ENCODE measurements around the gene SKIC2.
"Not testable (repeated sequence)": the region's sequence is repeated elsewhere in the genome, so short reads cannot be mapped to it uniquely, and the experiment has no call there.

Gene SKIC2

GRCh38 chr6:31972709-31973350 is 13.9 kb downstream of the SKIC2 start:
- no peak for FAIRE-seq
- DNase-seq (ENCODE audit: insufficient read length, low spot score), result no peak
- TF ChIP-seq SPI1 (IDR thresholded peaks at IDR 0.05; ENCODE audit: low read depth, low read length) (no peak), POLR2A (IDR thresholded peaks at IDR 0.05; ENCODE audit: low read depth, low read length) (no peak), POLR2AphosphoS5 (IDR thresholded peaks at IDR 0.05; ENCODE audit: low read depth, low read length) (no peak), POU2F2 (IDR thresholded peaks at IDR 0.05; ENCODE audit: low read depth, low read length) (no peak), PAX5 (IDR thresholded peaks at IDR 0.05; ENCODE audit: insufficient read depth, low read length, severe bottlenecking) (no peak)

DNA sequence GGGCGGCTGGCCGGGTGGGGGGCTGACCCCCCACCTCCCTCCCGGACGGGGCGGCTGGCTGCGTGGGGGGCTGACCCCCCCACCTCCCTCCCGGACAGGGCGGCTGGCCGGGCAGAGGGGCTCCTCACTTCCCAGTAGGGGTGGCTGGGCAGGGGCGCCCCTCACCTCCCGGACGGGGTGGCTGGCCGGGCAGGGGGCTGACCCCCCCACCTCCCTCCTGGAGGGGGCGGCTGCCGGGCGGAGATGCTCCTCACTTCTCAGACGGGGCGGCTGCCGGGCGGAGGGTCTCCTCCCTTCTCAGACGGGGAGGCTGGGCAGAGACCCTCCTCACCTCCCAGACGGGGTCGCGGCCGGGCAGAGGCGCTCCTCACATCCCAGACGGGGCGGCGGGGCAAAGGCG is 17.1 kb downstream of the SKIC2 start:
- not testable (repeated sequence) for FAIRE-seq; DNase-seq (ENCODE audit: insufficient read length, low spot score)

DNA sequence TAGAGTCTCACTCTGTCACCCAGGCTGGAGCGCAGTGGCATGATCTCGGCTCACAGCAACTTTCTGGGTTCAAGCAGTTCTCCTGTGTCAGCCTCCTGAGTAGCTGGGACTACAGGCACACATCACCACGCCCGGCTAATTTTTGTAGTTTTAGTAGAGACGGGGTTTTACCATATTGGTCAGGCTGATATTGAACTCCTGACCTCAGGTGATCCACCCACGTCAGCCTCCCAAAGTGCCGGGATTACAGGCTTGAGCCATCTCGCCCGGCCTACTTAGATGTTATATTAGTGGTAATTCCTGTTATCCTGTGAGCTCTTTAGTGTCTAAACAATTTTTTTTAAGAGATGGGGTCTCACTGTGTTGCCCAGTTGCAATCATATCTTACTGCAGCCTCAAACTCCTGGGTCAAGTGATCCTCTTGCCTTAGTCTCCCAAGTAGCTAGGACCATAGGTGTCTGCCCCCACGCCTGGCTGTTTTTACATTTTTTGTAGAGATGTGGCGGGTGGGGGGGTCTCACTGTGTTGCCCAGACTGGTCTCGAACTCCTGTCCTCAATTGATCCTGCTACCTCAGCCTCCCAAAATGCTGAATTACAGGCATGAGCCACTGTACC is 18.9 kb downstream of the SKIC2 start:
- DNase-seq (ENCODE audit: insufficient read length, low spot score) (no peak), FAIRE-seq (no peak)
- TF ChIP-seq PAX5 (IDR thresholded peaks at IDR 0.05; ENCODE audit: insufficient read depth, low read length, severe bottlenecking), result no peak
- TF ChIP-seq POLR2A (IDR thresholded peaks at IDR 0.05; ENCODE audit: low read depth, low read length), result no peak
- no peak for TF ChIP-seq POLR2AphosphoS5 (IDR thresholded peaks at IDR 0.05; ENCODE audit: low read depth, low read length)
- TF ChIP-seq TAF1 (IDR thresholded peaks at IDR 0.05; ENCODE audit: low read depth, low read length), result no peak
- TF ChIP-seq SPI1 (IDR thresholded peaks at IDR 0.05; ENCODE audit: low read depth, low read length), result no peak
- TF ChIP-seq POU2F2 (IDR thresholded peaks at IDR 0.05; ENCODE audit: low read depth, low read length), result no peak

DNA sequence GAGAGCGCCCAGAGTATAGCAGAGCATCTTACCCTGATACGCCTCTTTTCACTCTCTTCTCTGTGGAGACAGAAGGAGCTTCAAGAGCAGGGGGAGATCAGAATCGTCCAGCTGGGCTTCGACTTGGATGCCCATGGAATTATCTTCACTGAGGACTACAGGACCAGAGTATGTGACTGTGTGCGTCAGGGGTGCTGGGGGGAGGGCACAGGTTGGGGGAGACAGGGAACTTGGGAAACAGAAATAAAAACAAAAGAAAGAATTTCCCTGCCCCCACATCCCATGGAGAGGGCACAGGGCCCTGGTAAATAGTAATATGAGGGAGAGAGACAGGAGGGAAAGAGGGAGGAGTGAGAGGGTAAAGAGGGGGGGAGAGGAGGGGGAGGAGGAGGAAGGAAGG is 19.9 kb downstream of the SKIC2 start:
- DNase-seq (ENCODE audit: insufficient read length, low spot score) (no peak), FAIRE-seq (no peak)
- TF ChIP-seq TAF1 (IDR thresholded peaks at IDR 0.05; ENCODE audit: low read depth, low read length) (no peak), POLR2AphosphoS5 (IDR thresholded peaks at IDR 0.05; ENCODE audit: low read depth, low read length) (no peak), SPI1 (IDR thresholded peaks at IDR 0.05; ENCODE audit: low read depth, low read length) (no peak), POLR2A (IDR thresholded peaks at IDR 0.05; ENCODE audit: low read depth, low read length) (no peak), PAX5 (IDR thresholded peaks at IDR 0.05; ENCODE audit: insufficient read depth, low read length, severe bottlenecking) (no peak), POU2F2 (IDR thresholded peaks at IDR 0.05; ENCODE audit: low read depth, low read length) (no peak)

DNA sequence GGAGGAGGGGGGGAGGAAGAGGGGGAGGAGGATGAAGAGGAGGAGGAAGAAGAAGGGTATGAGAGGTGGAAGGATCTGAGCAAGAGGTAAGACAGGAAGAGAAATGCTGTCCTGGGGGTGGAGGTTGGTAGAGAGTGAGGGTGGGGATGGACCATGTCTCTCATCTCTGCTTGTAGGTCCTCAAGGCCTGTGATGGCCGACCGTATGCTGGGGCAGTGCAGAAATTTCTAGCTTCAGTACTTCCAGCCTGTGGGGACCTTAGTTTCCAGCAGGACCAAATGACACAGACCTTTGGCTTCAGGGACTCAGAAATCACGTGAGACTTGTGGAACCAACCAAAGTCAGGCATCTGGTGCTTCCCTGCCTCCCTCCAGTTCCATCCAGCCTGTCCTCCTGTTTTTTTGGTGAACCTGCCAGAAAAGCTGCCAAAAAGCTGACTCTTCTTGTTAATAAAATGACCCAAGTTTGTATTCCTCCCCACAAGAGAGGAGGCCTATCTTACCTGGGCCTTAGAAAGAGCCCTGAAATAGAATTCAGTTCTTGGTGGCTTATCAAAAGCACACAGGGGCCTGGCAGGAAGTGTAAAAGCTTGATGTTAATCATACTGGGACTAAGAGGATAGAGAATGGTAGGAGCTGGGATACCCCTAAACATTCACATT is 20.4 kb downstream of the SKIC2 start:
- DNase-seq (ENCODE audit: insufficient read length, low spot score) (no peak), FAIRE-seq (no peak)
- TF ChIP-seq TAF1 (IDR thresholded peaks at IDR 0.05; ENCODE audit: low read depth, low read length) (no peak), SPI1 (IDR thresholded peaks at IDR 0.05; ENCODE audit: low read depth, low read length) (no peak), PAX5 (IDR thresholded peaks at IDR 0.05; ENCODE audit: insufficient read depth, low read length, severe bottlenecking) (no peak)

- not testable (repeated sequence) for FAIRE-seq; DNase-seq (ENCODE audit: insufficient read length, low spot score)
These were observed 21.4 kb downstream of the SKIC2 start for GRCh38 chr6:31980195-31980876.

DNA sequence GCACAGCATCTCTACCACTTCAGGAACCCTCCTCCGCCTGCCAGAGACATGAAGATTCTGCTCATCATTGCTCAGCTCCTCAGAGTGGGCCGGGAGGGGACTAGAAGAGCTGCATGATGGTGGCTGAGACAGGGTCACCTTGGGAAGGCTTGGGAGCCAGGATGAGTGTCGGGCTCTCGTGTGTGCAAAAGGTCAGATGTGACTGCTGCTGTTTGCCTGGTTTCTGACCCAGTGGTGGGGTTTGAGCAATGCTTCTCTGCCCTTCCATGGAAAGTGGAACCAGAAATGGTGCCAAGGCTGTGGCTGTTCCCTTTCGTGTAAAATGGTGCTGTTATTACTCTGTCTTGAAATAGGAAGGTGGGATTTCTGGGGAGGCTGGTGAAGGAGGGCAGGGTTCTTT is 22.0 kb downstream of the SKIC2 start:
- DNase-seq (ENCODE audit: insufficient read length, low spot score); FAIRE-seq: not testable (repeated sequence)

- not testable (repeated sequence) for DNase-seq (ENCODE audit: insufficient read length, low spot score); FAIRE-seq
These were observed 22.8 kb downstream of the SKIC2 start, which contains the start of gene C4A for GRCh38 chr6:31981744-31982143. C4A (plus strand) TSS chr6:31982057; CDS start chr6:31982108, 51 bp downstream.

- FAIRE-seq; DNase-seq (ENCODE audit: insufficient read length, low spot score): not testable (repeated sequence)
These were observed 30.4 kb downstream of the SKIC2 start for GRCh38 chr6:31989363-31989762.

- FAIRE-seq, result not testable (repeated sequence)
These were observed 35.4 kb downstream of the SKIC2 start for GRCh38 chr6:31994421-31994820.

GRCh38 chr6:31996385-31996784 is 37.4 kb downstream of the SKIC2 start:
- FAIRE-seq; DNase-seq (ENCODE audit: insufficient read length, low spot score): not testable (repeated sequence)

More at GRCh38 chr6:31994421-31994820, 35.4 kb downstream of the SKIC2 start:
- DNase-seq (ENCODE audit: insufficient read length, low spot score), result not testable (repeated sequence)

- DNase-seq (ENCODE audit: insufficient read length, low spot score); FAIRE-seq: not testable (repeated sequence)
These were observed 43.7 kb downstream of the SKIC2 start for GRCh38 chr6:32002546-32003268.

- not testable (repeated sequence) for DNase-seq (ENCODE audit: insufficient read length, low spot score); FAIRE-seq
These were observed 44.3 kb downstream of the SKIC2 start for GRCh38 chr6:32003301-32003700.

DNA sequence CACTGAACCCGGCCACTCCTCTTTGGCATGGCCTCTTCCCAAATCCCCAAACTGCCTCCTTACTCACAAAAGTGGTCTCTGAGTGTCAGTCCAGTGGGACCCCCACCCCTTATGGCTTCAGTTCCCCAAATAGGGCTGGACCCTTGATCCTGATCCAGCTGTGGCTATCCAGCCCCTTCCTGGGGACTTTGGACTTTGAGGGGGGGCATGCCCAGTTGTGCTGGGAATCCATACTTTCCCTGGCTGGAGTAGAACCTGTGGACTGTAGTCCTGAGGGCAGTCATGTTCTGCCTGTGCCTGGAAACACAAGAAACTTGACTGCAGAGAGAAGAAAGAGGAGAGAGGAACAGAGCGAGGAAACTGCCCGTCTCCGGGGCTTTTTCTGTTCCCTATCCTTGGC is 45.4 kb downstream of the SKIC2 start:
- FAIRE-seq; DNase-seq (ENCODE audit: insufficient read length, low spot score): not testable (repeated sequence)

- FAIRE-seq; DNase-seq (ENCODE audit: insufficient read length, low spot score): not testable (repeated sequence)
These were observed 46.0 kb downstream of the SKIC2 start for GRCh38 chr6:32004864-32005537.

GRCh38 chr6:32005538-32005880 is 46.5 kb downstream of the SKIC2 start:
- not testable (repeated sequence) for DNase-seq (ENCODE audit: insufficient read length, low spot score); FAIRE-seq

Data from GM12891 (cell line).